Suprapubic skin (tissue), 4 donors: ENCODE results near the gene WWOX.

Experiments used
- CTCF ChIP-seq, 2 donors: fragments of 200-600 bp in 1 of 2; fragments of 450-650 bp in 1 of 2; sonication (generic) in 1 of 2; IDR thresholded peaks; one replicate each; pipeline ENCODE4 v1.5.1; 2016 to 2019; ENCODE audit warnings: antibody characterized with exemption in 2 of 2, mild to moderate bottlenecking in 1 of 2, moderate library complexity in 1 of 2
- EP300 ChIP-seq: sonication (generic); formaldehyde crosslinking; IDR thresholded peaks from one replicate; pipeline ENCODE4 v1.6.1; 2017; ENCODE audit warnings: antibody characterized with exemption
- POLR2A ChIP-seq, 2 donors: fragments of 450-650 bp; IDR thresholded peaks; one replicate each; pipeline ENCODE4 v1.6.1; 2017; ENCODE audit warnings: antibody characterized with exemption in 2 of 2, mild to moderate bottlenecking in 2 of 2, moderate library complexity in 2 of 2
- POLR2AphosphoS5 ChIP-seq, 3 donors: sonication (generic); formaldehyde crosslinking; IDR thresholded peaks; one replicate each; pipeline ENCODE4 v1.6.1; 2017; ENCODE audit warnings: antibody characterized with exemption in 3 of 3

- TF ChIP-seq CTCF (IDR thresholded peaks at IDR 0.05) (no peak), POLR2A (IDR thresholded peaks at IDR 0.05) (no peak), POLR2AphosphoS5 (IDR thresholded peaks at IDR 0.05) (no peak), EP300 (no peak)
Measured at GRCh38 chr16:78431004-78431670, 331.7 kb downstream of the WWOX start.
